Measurements from ENCODE around the gene TNFRSF6B. TPM values are rescaled to one million over a fixed set of nuclear protein-coding genes. Genes with fewer than 3 reads are reported as not detected.

Gene TNFRSF6B
- total and polyA plus RNA-seq, 2 donors (not counting 3 experiments of a cell fraction or from before 2014, with no cell fraction given), result 0.69 to 11.3 TPM

- Histone ChIP-seq H4K20me1 (replicated peaks; ENCODE audit: control insufficient read depth, extremely low read depth, insufficient read depth, low read length) (no peaks in the 10 kb centered on the region), H3K27me3 (ENCODE audit: control insufficient read depth in 2 of 2, insufficient read depth in 2 of 2, low read length in 2 of 2) (no peaks in the 10 kb centered on the region), H3K36me3 (ENCODE audit: control insufficient read depth in 2 of 2, extremely low read depth in 1 of 2, insufficient read depth in 2 of 2, low read length in 2 of 2) (peaks cover 8 to 11% of the 10 kb centered on the region in 2 experiments), H3K4me2 (ENCODE audit: insufficient read depth, low read length) (no peak overlapping the region), H3K79me2 (ENCODE audit: control insufficient read depth, insufficient read depth, low read length) (peaks cover 82% of the 10 kb centered on the region), H3K9ac (replicated peaks; ENCODE audit: extremely low read depth, insufficient read depth, low read length) (no peak overlapping the region), H3K9me1 (replicated peaks; ENCODE audit: control insufficient read depth, extremely low read depth, insufficient read depth, low read length) (no peaks in the 10 kb centered on the region), H3K4me3 (replicated peaks in 1 of 3; ENCODE audit: insufficient read depth in 1 of 3, low read depth in 1 of 3, low read length in 3 of 3) (no peak overlapping the region), H3K27ac (ENCODE audit: insufficient read depth, low read depth, low read length) (no peak overlapping the region), H3K4me1 (ENCODE audit: control insufficient read depth, extremely low read depth, insufficient read depth, low read length) (peaks cover 9% of the 10 kb centered on the region), H2AFZ (ENCODE audit: low read depth, low read length) (no peak overlapping the region), H3K9me3 (replicated peaks; ENCODE audit: control insufficient read depth, insufficient read depth, low read length) (no peaks in the 10 kb centered on the region)
- no peak for FAIRE-seq
- ChIA-PET POLR2A (no interaction called here), CTCF (no interaction called here)
- no peak for DNase-seq (ENCODE audit: low read depth, low spot score)
- TF ChIP-seq, protein P1, sequence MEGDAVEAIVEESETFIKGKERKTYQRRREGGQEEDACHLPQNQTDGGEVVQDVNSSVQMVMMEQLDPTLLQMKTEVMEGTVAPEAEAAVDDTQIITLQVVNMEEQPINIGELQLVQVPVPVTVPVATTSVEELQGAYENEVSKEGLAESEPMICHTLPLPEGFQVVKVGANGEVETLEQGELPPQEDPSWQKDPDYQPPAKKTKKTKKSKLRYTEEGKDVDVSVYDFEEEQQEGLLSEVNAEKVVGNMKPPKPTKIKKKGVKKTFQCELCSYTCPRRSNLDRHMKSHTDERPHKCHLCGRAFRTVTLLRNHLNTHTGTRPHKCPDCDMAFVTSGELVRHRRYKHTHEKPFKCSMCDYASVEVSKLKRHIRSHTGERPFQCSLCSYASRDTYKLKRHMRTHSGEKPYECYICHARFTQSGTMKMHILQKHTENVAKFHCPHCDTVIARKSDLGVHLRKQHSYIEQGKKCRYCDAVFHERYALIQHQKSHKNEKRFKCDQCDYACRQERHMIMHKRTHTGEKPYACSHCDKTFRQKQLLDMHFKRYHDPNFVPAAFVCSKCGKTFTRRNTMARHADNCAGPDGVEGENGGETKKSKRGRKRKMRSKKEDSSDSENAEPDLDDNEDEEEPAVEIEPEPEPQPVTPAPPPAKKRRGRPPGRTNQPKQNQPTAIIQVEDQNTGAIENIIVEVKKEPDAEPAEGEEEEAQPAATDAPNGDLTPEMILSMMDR (IDR thresholded peaks at IDR 0.05; ENCODE audit: extremely low read depth in 1 of 2, insufficient read depth in 1 of 2, low read depth in 1 of 2, low read length in 2 of 2), result no peak
- TF ChIP-seq JUN (IDR thresholded peaks at IDR 0.05; ENCODE audit: borderline replicate concordance, insufficient read depth, insufficient read length, low read depth), result no peak
- no peak for TF ChIP-seq EZH2 (IDR thresholded peaks at IDR 0.05; ENCODE audit: borderline replicate concordance, low read depth, low read length, severe bottlenecking)
- TF ChIP-seq MYC (IDR thresholded peaks at IDR 0.05; ENCODE audit: low read depth, low read length), result no peak
- no peak for TF ChIP-seq POLR2AphosphoS5 (IDR thresholded peaks at IDR 0.05; ENCODE audit: insufficient read depth, low read depth, low read length)
- TF ChIP-seq, protein P2, sequence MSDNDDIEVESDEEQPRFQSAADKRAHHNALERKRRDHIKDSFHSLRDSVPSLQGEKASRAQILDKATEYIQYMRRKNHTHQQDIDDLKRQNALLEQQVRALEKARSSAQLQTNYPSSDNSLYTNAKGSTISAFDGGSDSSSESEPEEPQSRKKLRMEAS (IDR thresholded peaks at IDR 0.05; ENCODE audit: insufficient read depth, insufficient read length), result no peak
- no peak for TF ChIP-seq FOS (IDR thresholded peaks at IDR 0.05; ENCODE audit: borderline replicate concordance, insufficient read depth, low read length)
- BruUV-seq (replicated peaks), result no TSS peak
- intact Hi-C loops (cut with micrococcal nuclease), result no loop called here
- dilution Hi-C loops (cut with MboI; ENCODE audit: extremely low pct_ligation_motif_present, low sequenced_read_pairs), result no loop called here
Observed at GRCh38 chr20:63712191-63712590, 15.7 kb downstream of the TNFRSF6B start.
